Nephron (organoid): ENCODE results near the gene OGFR.

ENCODE experiments used
- H3K27ac Mint-ChIP-seq, 3 experiments: 2 replicates each; pipeline ENCODE4 v1.8.0; 2020; ENCODE audit warnings: mixed read lengths in 3 of 3, mild to moderate bottlenecking in 2 of 3, moderate library complexity in 1 of 3
- H3K27me3 Mint-ChIP-seq: 2 replicates; pipeline ENCODE4 v1.8.0; 2021; ENCODE audit warnings: low read depth, mild to moderate bottlenecking, moderate library complexity, mixed read lengths
- H3K36me3 Mint-ChIP-seq: 2 replicates; pipeline ENCODE4 v1.8.0; 2020; ENCODE audit warnings: low read depth, mixed read lengths
- H3K4me1 Mint-ChIP-seq: 2 replicates; pipeline ENCODE4 v1.8.0; 2020; ENCODE audit warnings: mixed read lengths
- H3K4me3 Mint-ChIP-seq, 3 experiments: 2 replicates each; pipeline ENCODE4 v1.8.0; 2020; ENCODE audit warnings: mild to moderate bottlenecking in 3 of 3, mixed read lengths in 3 of 3, moderate library complexity in 2 of 3
- H3K9me3 Mint-ChIP-seq: 2 replicates; pipeline ENCODE4 v1.8.0; 2020; ENCODE audit warnings: mixed read lengths
- TF ChIP-seq, protein P1 (sequence below), 3 experiments: fragments of 200-600 bp; sonication (generic); IDR thresholded peaks; one replicate each; pipeline ENCODE4 v1.5.0; 2021; ENCODE audit warnings: antibody characterized with exemption in 3 of 3; ENCODE audit not compliant: unreplicated experiment in 3 of 3

OGFR gene

DNA sequence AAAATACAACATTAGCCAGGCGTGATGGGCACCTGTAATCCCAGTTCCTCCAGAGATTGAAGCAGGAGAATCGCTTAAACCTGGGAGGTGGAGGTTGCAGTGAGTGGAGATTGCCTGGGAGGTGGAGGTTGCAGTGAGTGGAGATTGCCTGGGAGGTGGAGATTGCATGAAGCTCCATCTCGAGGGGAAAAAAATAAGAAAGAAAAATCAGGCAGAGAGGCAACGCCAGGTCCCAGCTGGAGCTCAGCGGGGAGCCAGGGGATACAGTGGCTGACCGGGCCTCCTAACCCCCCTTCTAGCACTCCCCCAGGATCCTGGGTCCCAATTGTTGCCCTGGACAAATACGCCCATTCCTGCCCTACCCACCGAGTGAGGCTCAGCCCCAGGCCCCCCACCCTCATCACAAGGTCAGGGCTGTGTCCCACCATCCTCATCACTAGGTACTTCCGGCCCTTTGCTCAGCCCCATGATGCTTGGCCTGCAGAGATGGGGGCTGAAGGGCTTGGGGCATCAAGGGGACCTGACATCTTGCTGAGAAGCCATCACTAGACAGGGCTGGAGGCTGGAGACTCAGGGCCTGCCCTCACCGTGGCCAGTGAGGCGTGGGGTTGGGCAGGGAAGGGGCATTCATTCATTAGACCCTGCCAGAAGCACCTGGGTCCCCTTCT lies 1.9 kb downstream of the OGFR start:
- peaks cover 10% of the 10 kb centered on the region for H3K27me3 Mint-ChIP-seq
- TF ChIP-seq, protein P1, sequence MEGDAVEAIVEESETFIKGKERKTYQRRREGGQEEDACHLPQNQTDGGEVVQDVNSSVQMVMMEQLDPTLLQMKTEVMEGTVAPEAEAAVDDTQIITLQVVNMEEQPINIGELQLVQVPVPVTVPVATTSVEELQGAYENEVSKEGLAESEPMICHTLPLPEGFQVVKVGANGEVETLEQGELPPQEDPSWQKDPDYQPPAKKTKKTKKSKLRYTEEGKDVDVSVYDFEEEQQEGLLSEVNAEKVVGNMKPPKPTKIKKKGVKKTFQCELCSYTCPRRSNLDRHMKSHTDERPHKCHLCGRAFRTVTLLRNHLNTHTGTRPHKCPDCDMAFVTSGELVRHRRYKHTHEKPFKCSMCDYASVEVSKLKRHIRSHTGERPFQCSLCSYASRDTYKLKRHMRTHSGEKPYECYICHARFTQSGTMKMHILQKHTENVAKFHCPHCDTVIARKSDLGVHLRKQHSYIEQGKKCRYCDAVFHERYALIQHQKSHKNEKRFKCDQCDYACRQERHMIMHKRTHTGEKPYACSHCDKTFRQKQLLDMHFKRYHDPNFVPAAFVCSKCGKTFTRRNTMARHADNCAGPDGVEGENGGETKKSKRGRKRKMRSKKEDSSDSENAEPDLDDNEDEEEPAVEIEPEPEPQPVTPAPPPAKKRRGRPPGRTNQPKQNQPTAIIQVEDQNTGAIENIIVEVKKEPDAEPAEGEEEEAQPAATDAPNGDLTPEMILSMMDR (IDR thresholded peaks at IDR 0.05; ENCODE audit: unreplicated experiment in 3 of 3) = no peak
- no peak overlapping the region for H3K27ac Mint-ChIP-seq
- no peaks in the 10 kb centered on the region for H3K9me3 Mint-ChIP-seq
- H3K4me3 Mint-ChIP-seq = peak overlapping the region; percentile 79 to 83 (median 81)
- H3K36me3 Mint-ChIP-seq = peaks cover 6% of the 10 kb centered on the region
- H3K4me1 Mint-ChIP-seq = peaks cover 14% of the 10 kb centered on the region

DNA sequence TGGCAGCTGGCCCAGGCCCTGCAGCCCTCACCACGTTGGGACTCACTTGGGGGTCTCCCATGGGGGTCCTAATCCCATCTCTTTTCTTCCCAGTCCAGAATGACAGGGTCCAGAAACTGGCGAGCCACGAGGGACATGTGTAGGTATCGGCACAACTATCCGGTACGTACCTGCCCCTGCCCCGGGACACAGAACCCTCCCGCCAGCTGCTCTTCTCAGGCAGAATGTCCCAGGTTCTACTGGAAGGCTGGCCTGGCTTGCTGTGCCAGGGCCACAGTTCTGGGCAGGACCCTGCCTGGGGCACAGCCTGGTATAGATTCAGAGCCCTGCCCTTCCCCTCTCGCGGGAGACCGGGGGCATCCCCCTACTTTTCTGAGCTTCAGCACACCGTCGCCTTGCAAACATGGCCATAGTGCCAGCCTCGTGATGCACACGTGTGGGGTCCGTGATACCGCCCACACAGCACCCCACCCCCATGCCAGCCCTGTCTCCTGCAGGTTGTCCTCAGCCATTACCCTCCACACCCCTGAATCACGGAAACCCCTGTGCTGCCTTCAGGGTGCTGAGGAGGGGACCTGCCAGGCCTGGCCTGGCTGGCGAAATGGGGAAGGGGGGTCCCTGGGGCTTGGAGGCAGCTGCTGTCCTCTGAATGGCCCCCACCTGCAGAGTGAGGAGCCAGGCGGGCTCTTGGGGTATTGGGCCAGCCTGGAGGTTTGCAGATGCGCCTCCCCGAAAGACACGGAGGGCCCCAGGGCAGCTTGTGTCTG lies 3.0 kb downstream of the OGFR start:
- Mint-ChIP-seq H3K27ac (no peak overlapping the region), H3K27me3 (peaks cover 6% of the 10 kb centered on the region), H3K4me3 (peak overlapping the region; percentile 50 to 85 (median 56)), H3K36me3 (peaks cover 7% of the 10 kb centered on the region), H3K4me1 (peaks cover 12% of the 10 kb centered on the region), H3K9me3 (no peaks in the 10 kb centered on the region)
- TF ChIP-seq, protein P1 (IDR thresholded peaks at IDR 0.05; ENCODE audit: unreplicated experiment in 3 of 3) = no peak

DNA sequence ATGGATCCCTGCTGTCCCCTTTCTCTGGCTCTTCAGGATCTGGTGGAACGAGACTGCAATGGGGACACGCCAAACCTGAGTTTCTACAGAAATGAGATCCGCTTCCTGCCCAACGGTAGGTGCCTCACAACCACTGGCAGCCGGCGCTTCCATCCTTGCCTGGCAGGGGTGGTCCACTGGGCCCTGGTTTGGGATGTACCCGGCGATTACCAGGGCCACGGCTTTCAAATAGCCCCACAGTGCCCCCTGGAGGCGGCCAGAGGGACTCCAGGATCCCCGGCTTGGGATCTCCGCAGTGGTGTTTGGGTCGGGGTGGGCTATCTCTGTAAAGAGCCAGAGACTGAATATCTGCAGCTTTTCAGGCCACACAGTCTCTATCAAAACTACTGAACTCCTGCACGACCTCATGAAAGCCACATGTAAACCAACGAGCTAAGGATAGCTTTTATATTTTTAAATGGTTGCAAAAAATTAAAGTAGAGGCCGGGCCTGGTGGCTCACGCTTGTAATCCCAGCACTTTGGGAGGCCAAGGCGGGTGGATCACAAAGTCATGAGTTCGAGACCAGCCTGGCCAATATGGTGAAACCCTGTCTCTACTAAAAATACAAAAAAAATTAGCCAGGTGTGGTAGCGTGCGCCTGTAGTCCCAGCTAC lies 3.7 kb downstream of the OGFR start:
- Mint-ChIP-seq H3K27me3 (no peaks in the 10 kb centered on the region), H3K4me1 (peaks cover 5% of the 10 kb centered on the region), H3K4me3 (peak overlapping the region; percentile 68 to 85 (median 75)), H3K36me3 (peaks cover 7% of the 10 kb centered on the region), H3K9me3 (no peaks in the 10 kb centered on the region), H3K27ac (no peak overlapping the region)
- TF ChIP-seq, protein P1 (IDR thresholded peaks at IDR 0.05; ENCODE audit: unreplicated experiment in 3 of 3) = peak; percentile 81 to 94 (median 90)

DNA sequence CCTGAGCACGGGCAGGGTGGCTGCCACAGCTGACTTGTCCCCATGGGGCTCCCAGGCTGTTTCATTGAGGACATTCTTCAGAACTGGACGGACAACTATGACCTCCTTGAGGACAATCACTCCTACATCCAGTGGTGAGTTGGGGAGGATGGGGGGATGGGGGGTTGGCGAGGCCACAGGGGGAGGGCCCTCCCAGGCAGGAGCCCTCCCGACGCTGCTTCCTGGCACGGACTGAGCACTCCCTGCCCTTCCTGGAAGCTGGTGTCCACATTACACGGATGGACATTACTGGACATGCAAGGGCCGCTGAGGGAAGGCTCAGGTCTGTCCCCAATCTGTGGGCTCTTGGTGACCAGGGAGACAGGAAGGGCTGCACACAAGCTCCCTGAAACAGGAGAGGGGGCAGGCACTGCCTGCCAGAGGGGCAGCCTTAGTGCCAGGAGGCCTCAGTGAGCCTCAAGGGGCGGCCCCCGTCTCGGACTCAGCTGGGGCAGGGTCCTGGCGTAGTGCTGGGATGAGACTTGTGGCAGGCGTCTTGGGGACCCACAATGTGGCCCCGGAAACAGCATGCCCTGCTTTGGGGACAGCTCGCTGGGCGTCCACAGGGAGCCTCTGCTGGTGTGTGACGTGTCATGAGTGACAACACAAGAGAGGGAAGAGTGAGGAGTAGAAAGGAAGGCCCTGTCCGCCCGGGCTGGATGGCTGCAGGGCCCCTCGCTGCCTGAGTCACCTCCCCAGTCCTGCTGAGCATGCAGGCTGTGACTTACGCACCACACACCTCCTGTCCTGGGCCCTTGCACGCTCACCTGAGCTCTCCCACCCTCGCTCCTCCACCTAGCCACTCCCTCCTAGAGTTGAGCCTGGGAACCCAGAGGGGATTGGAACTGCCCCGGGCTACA lies 5.1 kb downstream of the OGFR start:
- Mint-ChIP-seq H3K27ac (no peak overlapping the region), H3K9me3 (no peaks in the 10 kb centered on the region), H3K4me3 (no peak overlapping the region), H3K27me3 (peaks cover 4% of the 10 kb centered on the region), H3K36me3 (peaks cover 7% of the 10 kb centered on the region), H3K4me1 (no peaks in the 10 kb centered on the region)
- TF ChIP-seq, protein P1 (IDR thresholded peaks at IDR 0.05; ENCODE audit: unreplicated experiment in 3 of 3) = no peak

DNA sequence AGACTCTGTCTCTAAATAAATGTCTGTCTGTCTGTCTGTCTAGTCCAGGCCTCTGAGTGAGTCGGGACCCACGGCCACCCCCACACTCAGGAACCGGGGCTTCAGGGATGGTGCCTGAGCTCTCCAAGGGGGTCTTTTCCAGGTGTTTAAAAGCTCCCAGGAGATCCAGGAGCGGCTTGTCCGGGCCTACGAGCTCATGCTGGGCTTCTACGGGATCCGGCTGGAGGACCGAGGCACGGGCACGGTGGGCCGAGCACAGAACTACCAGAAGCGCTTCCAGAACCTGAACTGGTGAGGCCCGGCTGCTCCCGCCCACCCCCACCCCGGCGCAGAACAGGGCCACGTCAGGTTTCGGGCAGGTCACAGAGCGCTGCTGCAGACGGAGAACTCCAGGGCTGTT lies 6.7 kb downstream of the OGFR start:
- peaks cover 7% of the 10 kb centered on the region for H3K36me3 Mint-ChIP-seq
- peaks cover 19% of the 10 kb centered on the region for H3K27me3 Mint-ChIP-seq
- no peaks in the 10 kb centered on the region for H3K9me3 Mint-ChIP-seq
- H3K4me1 Mint-ChIP-seq = peaks cover 8% of the 10 kb centered on the region
- TF ChIP-seq, protein P1 (IDR thresholded peaks at IDR 0.05; ENCODE audit: unreplicated experiment in 3 of 3) = no peak
- no peak overlapping the region for H3K27ac Mint-ChIP-seq
- no peak overlapping the region for H3K4me3 Mint-ChIP-seq
